Liver (tissue), 3 donors: Measurements from ENCODE around the gene RPGR.

ENCODE experiments used
- CTCF ChIP-seq: fragments of 150-350 bp; IDR thresholded peaks from 2 replicates; pipeline ENCODE4 v1.5.1; 2017; ENCODE audit warnings: improper control_type of control experiment, low read depth, low read length; ENCODE audit not compliant: missing input control
- FOXA1 ChIP-seq: IDR thresholded peaks from 2 replicates; pipeline ENCODE4 v1.6.1; 2016; ENCODE audit warnings: antibody characterized with exemption
- GABPA ChIP-seq, 2 donors: IDR thresholded peaks in 1 of 2; conservative IDR thresholded peaks in 1 of 2; 2 replicates each; pipeline ENCODE4 v1.6.1; 2016; ENCODE audit warnings: antibody characterized with exemption in 2 of 2, mild to moderate bottlenecking in 1 of 2, moderate library complexity in 1 of 2
- HNF4G ChIP-seq: IDR thresholded peaks from 2 replicates; pipeline ENCODE4 v1.6.1; 2016; ENCODE audit warnings: antibody characterized with exemption
- NR2F2 ChIP-seq: IDR thresholded peaks from 2 replicates; pipeline ENCODE4 v1.6.1; 2016; ENCODE audit warnings: antibody characterized with exemption
- RAD21 ChIP-seq, 2 donors: IDR thresholded peaks; 2 replicates each; pipeline ENCODE4 v1.6.1; 2016; ENCODE audit warnings: antibody characterized with exemption in 2 of 2, mild to moderate bottlenecking in 2 of 2
- SP1 ChIP-seq: IDR thresholded peaks from 2 replicates; pipeline ENCODE4 v1.6.1; 2018; ENCODE audit warnings: antibody characterized with exemption, mild to moderate bottlenecking
- TAF1 ChIP-seq: conservative IDR thresholded peaks from 2 replicates; pipeline ENCODE4 v1.6.1; 2016; ENCODE audit warnings: antibody characterized with exemption, mild to moderate bottlenecking
- YY1 ChIP-seq: IDR thresholded peaks from 2 replicates; pipeline ENCODE4 v1.6.1; 2016; ENCODE audit warnings: antibody characterized with exemption, mild to moderate bottlenecking
- ZBTB33 ChIP-seq: IDR thresholded peaks from 2 replicates; pipeline ENCODE4 v1.6.1; 2016; ENCODE audit warnings: antibody characterized with exemption
- TF ChIP-seq, protein P1 (sequence below): IDR thresholded peaks from 2 replicates; pipeline ENCODE4 v1.6.1; 2016; ENCODE audit warnings: antibody characterized with exemption, mild to moderate bottlenecking
- TF ChIP-seq, protein P2 (sequence below): IDR thresholded peaks from 2 replicates; pipeline ENCODE4 v1.6.1; 2016; ENCODE audit warnings: antibody characterized with exemption
- donor health status: healthy.
- donor health status: healthy.

GRCh38 chrX:38332505-38332904 lies 5.2 kb upstream of the RPGR start:
- TF ChIP-seq NR2F2 (no peak), SP1 (no peak), CTCF (no peak), GABPA (IDR thresholded peaks at IDR 0.05 in 1 of 2, conservative IDR thresholded peaks at IDR 0.05 in 1 of 2) (no peak), RAD21 (IDR thresholded peaks at IDR 0.05) (no peak), YY1 (no peak), TAF1 (no peak), FOXA1 (no peak), HNF4G (no peak), ZBTB33 (no peak)
- TF ChIP-seq, protein P1, sequence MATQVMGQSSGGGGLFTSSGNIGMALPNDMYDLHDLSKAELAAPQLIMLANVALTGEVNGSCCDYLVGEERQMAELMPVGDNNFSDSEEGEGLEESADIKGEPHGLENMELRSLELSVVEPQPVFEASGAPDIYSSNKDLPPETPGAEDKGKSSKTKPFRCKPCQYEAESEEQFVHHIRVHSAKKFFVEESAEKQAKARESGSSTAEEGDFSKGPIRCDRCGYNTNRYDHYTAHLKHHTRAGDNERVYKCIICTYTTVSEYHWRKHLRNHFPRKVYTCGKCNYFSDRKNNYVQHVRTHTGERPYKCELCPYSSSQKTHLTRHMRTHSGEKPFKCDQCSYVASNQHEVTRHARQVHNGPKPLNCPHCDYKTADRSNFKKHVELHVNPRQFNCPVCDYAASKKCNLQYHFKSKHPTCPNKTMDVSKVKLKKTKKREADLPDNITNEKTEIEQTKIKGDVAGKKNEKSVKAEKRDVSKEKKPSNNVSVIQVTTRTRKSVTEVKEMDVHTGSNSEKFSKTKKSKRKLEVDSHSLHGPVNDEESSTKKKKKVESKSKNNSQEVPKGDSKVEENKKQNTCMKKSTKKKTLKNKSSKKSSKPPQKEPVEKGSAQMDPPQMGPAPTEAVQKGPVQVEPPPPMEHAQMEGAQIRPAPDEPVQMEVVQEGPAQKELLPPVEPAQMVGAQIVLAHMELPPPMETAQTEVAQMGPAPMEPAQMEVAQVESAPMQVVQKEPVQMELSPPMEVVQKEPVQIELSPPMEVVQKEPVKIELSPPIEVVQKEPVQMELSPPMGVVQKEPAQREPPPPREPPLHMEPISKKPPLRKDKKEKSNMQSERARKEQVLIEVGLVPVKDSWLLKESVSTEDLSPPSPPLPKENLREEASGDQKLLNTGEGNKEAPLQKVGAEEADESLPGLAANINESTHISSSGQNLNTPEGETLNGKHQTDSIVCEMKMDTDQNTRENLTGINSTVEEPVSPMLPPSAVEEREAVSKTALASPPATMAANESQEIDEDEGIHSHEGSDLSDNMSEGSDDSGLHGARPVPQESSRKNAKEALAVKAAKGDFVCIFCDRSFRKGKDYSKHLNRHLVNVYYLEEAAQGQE = no peak
- TF ChIP-seq, protein P2, sequence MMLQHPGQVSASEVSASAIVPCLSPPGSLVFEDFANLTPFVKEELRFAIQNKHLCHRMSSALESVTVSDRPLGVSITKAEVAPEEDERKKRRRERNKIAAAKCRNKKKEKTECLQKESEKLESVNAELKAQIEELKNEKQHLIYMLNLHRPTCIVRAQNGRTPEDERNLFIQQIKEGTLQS = no peak
